ENCODE measurements around the gene EMC10.
"Not testable (repeated sequence)": the region's sequence is repeated elsewhere in the genome, so short reads cannot be mapped to it uniquely, and the experiment has no call there.

Gene EMC10

GRCh38 chr19:50453243-50453642, 23.1 kb upstream of the EMC10 start:
- no peak for DNase-seq

- DNase-seq = no peak
Observed at GRCh38 chr19:50455992-50456391, 20.3 kb upstream of the EMC10 start.

DNA sequence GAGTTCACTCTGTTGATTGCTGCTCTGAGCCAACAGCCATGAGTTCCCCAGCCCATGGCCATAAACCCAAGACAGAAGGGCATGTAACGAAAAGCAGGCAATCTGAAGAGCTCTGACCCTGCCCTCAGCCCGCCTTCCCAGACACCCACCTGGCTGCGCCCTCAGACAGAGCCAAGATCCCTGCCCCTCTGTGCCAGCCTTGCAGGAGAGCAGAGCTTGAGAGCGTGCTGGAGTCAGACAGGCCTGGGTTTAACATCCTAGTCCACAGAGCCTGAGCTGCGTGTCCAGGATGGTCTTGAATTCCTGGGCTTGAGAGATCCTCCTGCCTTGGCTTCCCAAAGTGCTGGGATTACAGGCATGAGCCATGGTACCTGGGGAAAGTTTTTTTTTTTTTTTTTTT, 19.0 kb upstream of the EMC10 start:
- no peak for DNase-seq

- no peak for DNase-seq
Observed at GRCh38 chr19:50458396-50459066, 17.8 kb upstream of the EMC10 start.

GRCh38 chr19:50459067-50459456, 17.2 kb upstream of the EMC10 start:
- no peak for DNase-seq

- DNase-seq = no peak
Observed at GRCh38 chr19:50459638-50460037, 16.7 kb upstream of the EMC10 start.

- DNase-seq = no peak
Observed at GRCh38 chr19:50460161-50460765, 16.0 kb upstream of the EMC10 start.

DNA sequence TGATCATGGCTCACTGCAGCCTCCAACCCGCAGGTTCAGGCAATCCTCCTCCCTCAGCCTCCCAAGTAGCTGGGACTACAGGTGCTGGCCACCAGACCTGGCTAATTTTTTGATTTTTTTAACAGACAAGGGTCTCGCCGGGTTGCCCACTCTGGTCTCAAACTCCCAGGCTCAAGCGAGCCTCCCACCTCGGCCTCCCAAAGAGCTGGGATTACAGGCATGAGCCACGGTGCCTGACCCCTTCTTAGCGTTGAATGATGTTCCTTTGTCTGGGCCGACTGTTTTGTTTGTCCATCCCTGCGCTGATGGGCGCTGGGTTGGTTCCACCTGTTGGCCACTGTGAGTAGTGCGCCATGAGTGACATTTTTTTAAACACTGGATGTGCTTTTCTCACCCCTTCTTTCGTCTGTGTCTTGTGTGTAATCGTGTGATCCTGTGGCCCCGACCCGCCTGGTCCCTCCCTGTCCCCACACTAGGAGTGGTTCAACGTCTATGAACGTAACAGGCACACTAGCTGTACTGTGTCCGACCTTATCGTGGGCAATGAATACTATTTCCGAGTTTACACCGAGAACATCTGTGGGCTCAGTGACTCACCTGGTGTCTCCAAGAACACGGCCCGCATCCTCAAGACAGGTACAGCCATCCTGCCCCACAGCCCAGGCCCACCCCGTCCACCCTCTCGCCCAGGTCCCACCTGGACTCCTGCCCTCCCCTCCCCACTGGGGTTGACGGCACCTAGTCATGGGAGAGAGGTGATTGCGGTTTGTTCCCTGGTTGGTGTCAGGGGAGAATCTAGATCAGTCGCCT, 15.0 kb upstream of the EMC10 start:
- DNase-seq = no peak

GRCh38 chr19:50462970-50463369, 13.3 kb upstream of the EMC10 start:
- no peak for DNase-seq

DNA sequence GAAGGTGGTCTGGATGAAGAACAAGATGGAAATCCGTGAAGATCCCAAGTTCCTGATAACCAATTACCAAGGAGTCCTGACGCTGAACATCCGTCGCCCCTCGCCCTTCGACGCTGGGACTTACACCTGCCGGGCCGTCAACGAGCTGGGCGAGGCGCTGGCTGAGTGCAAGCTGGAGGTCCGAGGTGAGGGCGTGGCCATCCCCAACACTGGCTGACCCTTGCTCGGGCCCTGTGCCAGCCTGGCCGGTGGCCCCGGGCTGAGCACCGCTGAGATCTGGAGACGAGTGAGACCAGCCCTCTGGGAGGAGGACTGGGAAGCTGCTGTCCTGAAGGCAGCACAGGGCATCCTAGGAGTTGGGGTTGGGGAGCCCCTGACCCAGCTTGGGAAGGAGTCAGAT, 12.0 kb upstream of the EMC10 start:
- DNase-seq = no peak

- no peak for DNase-seq
Observed at GRCh38 chr19:50465000-50465399, 11.3 kb upstream of the EMC10 start.

DNA sequence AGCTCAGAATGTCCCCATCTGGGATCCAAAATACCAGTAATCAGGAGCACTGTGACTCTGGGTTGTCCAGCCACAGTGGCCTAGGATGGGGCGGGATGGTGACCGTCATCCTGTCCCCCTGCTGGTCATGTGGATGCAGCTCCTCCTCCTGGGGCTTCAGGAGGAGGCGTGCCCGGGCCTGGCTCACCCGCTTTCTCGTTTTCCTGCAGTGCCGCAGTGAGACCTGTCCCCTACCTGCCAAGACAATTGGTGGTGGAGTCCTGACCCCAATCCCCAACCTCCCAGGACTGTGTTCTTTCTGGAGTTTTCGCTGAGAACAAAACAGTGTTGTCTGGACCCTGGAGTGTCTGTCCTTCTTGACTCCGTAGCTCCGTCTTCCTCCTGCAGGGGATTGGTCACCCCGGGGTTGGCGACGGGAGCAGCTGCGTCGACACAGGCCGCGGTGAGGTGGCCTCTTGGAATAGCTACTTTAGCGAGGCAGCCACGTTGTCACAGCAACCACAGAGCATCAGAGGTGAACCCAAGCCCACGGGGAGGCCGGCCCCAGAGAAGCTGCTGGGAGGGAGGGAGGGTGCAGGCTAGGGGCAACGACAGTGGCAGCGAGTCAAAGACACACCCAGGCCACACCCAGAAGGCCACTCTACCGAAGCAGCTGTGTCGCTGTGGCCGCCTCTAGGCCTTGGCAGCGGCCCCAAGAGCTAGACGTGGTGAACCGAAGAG, 10.2 kb upstream of the EMC10 start:
- DNase-seq = no peak

DNA sequence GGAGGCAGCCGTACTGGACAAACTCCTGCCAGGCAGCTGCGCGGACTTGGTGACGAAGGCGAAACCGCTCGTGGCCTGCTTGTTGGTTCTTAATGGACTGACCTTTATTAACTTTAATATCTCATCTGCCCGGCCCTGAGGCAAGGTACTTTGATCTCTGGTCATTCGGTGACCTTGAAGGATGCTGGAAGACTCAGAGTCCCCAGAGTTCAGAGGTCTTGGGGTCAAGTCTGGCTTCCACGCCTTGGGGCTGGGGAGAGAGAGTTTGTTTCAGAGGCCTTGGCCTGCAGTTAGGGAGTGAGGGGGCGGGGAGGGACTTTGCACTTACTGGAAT, 9.6 kb upstream of the EMC10 start:
- no peak for DNase-seq

- no peak for DNase-seq
Observed at GRCh38 chr19:50467566-50467965, 8.7 kb upstream of the EMC10 start.

DNA sequence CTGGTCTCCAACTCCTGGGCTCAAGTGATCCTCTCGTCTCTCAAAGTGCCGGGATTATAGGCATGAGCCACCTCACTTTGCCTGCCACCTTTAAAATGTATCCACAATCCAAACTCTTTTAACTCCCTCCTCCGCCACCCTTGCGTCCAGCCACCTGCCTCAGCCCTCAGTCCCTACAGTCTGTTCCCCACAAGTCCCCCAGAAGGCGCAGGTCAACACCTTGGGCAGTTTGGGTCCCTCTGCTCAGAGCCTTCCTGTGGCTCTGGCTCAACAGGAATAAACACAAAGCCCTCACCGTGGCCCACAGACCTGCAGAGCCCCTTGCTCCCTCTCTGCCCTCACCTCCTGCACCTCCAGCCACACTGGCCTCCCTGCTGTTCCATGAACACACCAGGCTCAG, 7.5 kb upstream of the EMC10 start:
- DNase-seq = no peak

GRCh38 chr19:50473336-50473735, 3.0 kb upstream of the EMC10 start:
- not testable (repeated sequence) for DNase-seq

DNA sequence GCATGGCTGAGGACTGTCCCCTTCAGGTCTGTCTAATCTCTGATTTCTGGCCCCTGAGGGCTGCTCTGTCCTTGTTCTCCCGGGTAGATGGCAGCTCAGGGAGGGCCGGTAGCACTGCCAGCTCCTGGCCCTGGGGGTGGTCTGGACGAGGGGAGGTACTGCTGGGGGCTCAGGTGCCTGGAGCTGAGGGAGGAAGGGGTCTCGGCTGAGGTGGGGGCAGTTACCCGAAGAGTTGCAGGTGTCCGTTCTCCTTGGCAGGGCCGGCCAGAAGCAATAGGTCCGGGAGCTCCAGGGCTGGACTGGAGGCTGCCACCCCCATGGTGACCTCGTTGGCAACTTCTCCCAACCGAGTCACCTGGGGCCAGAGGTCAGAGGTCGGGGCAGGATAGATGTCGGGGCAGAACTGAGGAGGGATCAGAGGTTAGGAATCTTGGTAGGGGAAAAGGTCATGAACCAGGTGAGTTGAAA, 1.2 kb upstream of the EMC10 start:
- DNase-seq = no peak

DNA sequence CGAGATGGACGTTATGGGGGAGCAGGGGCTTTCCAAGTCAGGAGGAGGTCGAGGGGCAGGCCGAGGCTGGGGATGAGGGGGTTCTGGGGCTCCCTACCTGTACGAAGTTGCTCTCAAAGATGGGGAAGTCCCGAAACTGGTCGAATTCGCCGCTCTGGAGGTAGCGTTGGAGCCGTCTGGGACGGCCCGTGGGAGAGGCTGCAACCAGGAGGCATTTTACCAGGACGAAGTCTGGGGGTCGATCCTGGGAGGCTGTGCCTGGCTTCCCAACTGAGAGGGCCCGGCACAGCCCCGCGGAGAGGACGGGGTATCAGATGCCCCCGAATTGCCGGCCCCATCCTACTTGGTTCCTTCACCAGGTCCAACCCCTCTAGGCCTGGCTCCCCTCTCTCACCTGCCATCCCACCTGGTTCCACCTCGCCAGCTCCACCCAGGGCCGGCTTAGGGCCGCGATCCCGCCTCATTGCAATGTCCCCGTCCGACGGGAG, 527 bp upstream of the EMC10 start:
- DNase-seq = no peak

GRCh38 chr19:50476907-50477238, 566 bp downstream of the EMC10 start:
- no peak for DNase-seq

DNA sequence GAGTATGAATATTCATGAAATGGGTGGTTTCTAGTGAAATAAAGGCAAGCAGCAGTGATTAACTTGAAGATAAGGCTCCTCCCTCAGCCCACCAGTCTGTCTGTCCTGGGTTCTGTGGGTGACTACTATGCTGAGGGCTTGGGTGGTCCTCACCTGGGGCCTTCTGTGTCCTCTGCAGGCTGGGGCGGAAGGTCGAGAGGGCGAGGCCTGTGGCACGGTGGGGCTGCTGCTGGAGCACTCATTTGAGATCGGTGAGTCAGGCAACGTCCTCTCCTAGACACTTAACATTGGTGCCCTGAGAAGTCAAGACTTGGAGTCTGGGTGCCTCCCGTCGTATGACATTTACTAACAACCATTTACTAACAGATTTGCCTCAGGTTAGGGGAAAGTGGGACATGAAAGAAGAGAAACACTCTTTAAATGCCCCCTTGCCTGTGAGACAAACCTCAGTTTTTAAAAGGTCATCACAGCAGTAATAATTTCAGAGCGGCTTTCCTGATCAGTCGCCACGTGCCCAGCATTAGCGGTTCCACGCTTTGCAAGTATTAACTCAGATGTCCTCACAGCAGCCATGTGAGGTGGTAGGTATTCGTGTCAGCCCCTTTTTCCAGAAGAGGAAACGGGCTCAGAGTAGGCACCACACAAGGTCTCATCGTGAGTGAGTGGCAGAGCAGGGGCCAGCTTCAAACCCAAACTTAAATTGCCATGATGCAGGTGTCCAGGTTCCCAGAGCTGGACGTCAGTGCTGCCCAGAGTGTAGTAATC, 1.6 kb downstream of the EMC10 start:
- no peak for DNase-seq

DNA sequence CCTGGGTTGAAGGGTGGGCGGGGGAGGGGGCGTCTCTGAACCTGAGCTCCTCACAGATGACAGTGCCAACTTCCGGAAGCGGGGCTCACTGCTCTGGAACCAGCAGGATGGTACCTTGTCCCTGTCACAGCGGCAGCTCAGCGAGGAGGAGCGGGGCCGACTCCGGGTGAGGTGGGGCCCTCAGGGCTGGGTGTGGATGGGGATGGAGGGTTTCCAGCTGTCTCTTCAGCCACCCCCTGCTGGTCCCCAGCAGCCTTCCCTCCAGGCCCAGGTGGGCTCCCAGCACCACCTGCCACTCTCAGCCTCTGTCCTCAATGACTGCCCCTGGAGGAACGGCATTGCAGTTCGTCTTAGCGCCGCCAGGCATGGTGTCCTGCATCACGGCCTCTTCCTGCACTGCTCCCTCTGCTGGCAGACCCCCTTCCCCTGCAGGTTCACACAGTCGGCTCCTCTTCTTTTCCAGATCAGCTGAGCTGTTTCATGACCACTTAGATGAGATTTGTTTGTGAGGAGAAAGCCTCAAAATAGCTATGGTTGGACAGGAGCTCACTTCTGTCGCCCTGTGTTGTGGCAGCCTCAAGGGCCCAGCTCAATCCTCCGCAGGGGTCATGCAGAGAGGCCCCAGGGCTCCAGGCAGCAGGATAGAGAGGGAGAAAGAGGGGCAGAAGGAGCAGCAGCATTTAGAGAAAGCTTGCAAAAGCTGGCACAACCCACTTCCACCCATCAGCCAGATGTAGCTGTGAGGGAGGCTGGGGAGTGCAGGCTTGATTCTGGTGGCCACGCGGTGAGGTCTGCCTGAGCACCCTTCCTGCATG, 2.8 kb downstream of the EMC10 start:
- no peak for DNase-seq

GRCh38 chr19:50479761-50480251, 3.5 kb downstream of the EMC10 start:
- DNase-seq = no peak
